Posterior cingulate gyrus (tissue), 11 donors: ENCODE results near the gene NRP2.
A peak's percentile ranks its signal among the peaks of the same experiment; 100 is the strongest.

Experiments used
- DNase-seq, 10 donors: peaks; one replicate each; pipeline versions ENCODE4 v3.0.0 to v3.0.0-alpha.2; 2020 to 2021; ENCODE audit warnings: mixed read lengths in 3 of 10
- intact Hi-C: fragments of 100-400 bp; cut with DNase I; formaldehyde crosslinking; loops from one replicate; pipeline ENCODE4 v1.15.1; 2023

NRP2 gene

DNA sequence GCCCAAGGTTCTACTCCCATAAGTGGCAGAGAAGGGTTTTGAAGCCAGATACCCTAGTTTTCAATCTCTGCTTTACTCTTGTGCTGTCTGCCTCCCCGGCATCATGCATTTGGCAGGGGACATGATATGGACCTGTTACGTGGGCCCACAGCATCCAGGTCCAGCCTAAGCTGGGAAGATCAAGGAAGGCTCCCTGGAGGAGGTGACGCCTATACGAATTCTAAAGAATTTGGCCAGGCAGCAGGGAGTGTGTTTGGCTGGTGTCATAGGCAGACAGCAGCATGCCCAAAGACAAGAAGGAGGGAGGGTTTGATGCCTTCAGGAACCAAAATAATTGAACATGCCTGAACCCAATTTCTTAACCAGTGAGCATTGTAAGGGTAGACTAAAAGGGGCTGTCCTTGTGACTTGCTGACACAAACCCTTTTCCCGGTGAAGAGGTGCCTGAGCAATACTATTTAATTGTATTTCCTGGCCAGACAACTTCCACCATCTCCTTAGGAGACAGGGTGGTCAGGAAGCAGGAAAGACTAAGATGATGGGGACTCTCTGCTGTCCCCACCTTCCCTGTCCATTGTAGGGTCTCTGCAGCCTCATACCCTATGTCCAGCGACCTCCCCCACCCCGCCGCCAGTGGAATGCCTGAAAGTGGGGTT lies 21.3 kb downstream of the NRP2 start:
- no peak for DNase-seq
- intact Hi-C loops: no loop called here

DNA sequence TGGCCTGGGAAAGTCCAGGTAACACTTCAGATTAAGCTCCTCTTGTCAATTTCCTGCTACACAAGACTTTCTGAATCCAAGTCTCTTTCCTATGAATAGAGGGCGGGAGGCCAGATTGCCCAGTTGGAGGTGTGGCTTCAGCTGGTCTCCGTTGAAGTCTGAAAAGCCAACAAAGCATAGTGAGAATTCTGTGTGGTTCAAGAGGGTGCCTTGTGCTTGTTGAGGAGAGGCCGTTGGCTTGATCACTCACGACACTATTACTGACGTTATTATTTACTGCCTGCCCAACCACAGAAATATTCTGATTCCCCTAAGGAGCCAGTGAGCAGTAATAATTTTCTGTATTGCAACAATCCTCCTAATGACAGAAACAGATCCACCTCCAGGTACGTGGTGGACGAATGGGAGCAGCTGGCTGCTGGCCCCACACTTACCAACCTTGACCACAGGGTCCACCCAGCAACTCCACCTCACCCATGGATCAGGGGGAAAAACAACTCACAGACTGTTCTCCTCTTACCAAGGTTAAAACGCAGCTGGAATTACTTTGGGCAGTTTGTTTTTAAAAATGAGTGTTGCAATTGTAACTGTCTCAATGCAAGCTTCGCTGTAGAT lies 21.9 kb downstream of the NRP2 start:
- intact Hi-C loops: no loop called here
- DNase-seq: peak in 2 of 10 donors; percentile 15 to 35

- intact Hi-C loops: no loop called here
- no peak for DNase-seq
Measured at GRCh38 chr2:205705511-205706349, 23.4 kb downstream of the NRP2 start.

- intact Hi-C loops: no loop called here
- DNase-seq: peak in 2 of 10 donors; percentile 36 to 88
Measured at GRCh38 chr2:205706769-205707381, 24.6 kb downstream of the NRP2 start.

DNA sequence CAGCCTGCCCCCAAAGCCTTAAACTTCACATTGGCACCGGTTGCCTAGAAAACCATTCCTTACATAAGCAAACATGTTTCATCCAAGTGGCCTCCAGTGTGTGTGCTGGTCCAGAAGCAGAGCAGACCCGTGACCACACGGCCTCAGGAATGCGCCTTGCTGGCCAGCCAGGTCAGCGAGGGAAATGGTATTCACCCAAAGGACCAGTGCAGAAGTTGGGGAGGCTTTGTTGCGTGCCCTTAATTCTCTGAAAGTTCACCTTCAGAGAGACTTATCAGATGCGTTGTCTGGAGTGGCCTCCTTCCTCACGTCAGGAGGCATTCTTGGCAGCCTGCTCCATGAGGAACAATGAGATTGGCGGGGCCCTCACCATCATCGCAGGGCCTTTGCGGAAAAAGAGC lies 25.9 kb downstream of the NRP2 start:
- intact Hi-C loops: no loop called here

DNA sequence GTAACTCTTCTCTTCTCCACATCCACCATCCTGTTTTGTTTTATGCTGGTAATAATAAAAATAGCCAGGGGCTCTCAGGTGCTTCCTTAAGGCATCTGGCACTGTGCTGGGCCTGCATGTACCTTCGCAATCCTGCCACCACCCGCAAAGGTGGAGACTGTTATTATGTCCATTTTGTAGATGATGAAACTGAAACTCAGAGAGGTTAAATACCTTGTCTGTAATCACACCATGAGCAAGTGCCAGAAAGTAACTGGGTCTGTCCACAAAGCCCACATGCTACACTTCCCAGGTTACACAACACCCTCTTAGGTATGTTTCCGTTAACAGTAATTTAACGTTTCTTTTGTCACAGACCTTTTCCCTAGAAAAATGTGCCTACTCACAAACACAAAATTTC lies 27.0 kb downstream of the NRP2 start:
- peak in 1 of 10 donors; percentile 5 for DNase-seq
- intact Hi-C loops: no loop called here

More for the DNA sequence above, 25.9 kb downstream of the NRP2 start:
- DNase-seq: peak in 1 of 10 donors; percentile 7

GRCh38 chr2:205712508-205712907 lies 30.2 kb downstream of the NRP2 start:
- intact Hi-C loops: no loop called here
- DNase-seq: no peak

GRCh38 chr2:205713086-205713485 lies 30.8 kb downstream of the NRP2 start:
- intact Hi-C loops: no loop called here
- DNase-seq: peak in 1 of 10 donors; percentile 4

GRCh38 chr2:205714058-205714776 lies 31.9 kb downstream of the NRP2 start:
- intact Hi-C loops: no loop called here

DNA sequence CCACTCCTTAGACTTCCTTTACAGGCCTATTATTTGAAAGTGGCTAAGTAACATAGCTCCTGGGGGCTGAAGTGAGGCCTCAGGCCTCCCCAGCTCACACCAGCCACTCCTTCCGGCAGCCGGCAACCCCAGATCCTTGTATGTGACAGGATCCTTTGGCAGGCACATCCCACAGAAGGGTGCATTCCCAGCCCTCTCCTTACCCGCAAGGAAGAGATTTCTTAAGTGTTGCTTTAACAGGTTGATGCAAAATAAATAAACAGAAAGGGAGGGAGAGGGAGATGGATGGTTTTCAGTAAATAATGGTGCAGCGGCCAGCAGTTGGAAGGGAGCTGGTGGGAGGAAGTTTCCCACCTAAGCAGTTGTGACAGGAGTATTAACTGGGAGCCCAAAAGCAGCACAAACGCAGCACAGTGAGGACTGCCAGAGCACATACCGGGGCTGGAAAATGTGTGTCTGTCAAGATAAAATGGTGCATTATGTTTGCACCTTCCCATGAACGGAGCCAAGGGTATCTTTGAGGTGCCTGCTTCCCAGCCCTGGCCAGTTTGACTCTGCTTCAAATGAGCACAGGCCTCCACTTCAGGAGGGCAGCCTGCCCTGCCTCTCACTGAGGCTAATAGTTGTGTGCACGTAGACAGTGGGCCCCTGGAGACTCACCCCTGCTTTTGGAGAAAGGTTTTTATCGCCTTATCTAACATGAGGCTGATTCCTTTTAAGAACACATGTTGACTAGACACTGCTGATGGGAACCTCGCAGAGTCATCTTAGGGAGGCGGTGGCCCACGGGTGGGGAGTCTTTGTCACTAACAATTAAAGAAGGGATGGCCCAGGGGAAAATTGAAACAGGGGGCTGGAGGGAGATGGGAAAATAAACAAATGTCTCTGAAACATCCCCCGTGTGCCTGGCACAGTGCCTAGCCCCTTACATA lies 32.8 kb downstream of the NRP2 start:
- peak in 1 of 10 donors; percentile 13 for DNase-seq
- intact Hi-C loops: no loop called here

More at GRCh38 chr2:205714058-205714776, 31.9 kb downstream of the NRP2 start:
- DNase-seq: peak in 1 of 10 donors; percentile 13

- no peak for DNase-seq
- intact Hi-C loops: no loop called here
Measured at GRCh38 chr2:205715831-205716525, 33.7 kb downstream of the NRP2 start.

- intact Hi-C loops: no loop called here
Measured at GRCh38 chr2:205717175-205717846, 35.0 kb downstream of the NRP2 start.

DNA sequence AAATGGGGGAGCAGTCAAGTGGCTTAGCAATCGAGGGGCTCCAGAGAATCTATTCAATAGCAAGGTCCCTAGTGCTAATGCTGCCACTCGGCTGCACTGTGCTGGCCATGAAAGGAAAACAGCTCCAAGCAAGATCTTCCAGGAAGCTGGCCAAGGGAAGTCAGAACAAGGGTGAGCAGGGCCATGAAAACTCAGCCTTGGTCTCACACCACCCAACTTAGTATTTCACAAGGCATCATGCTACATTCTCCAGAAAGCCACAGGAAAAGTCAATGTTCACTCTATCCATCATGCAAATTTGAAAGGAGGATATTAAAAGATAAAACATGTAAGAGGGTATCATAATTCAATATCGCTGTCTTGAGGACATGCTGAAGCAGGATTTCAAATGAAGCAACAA lies 35.7 kb downstream of the NRP2 start:
- intact Hi-C loops: no loop called here
- peak in 1 of 10 donors; percentile 7 for DNase-seq

More at GRCh38 chr2:205717175-205717846, 35.0 kb downstream of the NRP2 start:
- peak in 1 of 10 donors; percentile 9 for DNase-seq

DNA sequence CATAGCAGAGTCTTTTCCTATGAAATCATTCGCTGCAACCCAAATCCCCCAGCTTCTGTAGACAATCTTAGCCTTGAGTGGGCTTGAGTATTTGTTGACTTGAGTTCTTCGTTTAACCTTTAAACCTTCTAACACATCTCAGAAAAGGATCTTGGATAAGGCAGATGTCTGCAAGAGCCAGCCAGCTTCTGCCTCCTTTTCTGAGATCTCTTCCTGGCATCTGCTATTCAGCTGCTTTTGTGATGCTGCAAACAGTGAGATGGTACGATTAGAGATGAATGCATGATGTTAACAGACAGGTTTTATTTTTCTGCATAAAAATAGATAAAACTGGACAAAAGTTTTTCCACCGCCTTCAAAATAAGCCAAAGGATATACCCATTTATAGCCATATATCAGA lies 37.5 kb downstream of the NRP2 start:
- DNase-seq: no peak
- intact Hi-C loops: loop anchor here (5.0 kb wide), 1 partner anchor 38 kb away; the partner anchor contains the start of gene NRP2

- intact Hi-C loops: loop anchor here (5.0 kb wide), 1 partner anchor 38 kb away; the partner anchor contains the start of gene NRP2
- DNase-seq: no peak
Measured at GRCh38 chr2:205720451-205720902, 38.2 kb downstream of the NRP2 start.

- intact Hi-C loops: loop anchor here (5.0 kb wide), 1 partner anchor 39 kb away; the partner anchor contains the start of gene NRP2
- no peak for DNase-seq
Measured at GRCh38 chr2:205721057-205721449, 38.8 kb downstream of the NRP2 start.

DNA sequence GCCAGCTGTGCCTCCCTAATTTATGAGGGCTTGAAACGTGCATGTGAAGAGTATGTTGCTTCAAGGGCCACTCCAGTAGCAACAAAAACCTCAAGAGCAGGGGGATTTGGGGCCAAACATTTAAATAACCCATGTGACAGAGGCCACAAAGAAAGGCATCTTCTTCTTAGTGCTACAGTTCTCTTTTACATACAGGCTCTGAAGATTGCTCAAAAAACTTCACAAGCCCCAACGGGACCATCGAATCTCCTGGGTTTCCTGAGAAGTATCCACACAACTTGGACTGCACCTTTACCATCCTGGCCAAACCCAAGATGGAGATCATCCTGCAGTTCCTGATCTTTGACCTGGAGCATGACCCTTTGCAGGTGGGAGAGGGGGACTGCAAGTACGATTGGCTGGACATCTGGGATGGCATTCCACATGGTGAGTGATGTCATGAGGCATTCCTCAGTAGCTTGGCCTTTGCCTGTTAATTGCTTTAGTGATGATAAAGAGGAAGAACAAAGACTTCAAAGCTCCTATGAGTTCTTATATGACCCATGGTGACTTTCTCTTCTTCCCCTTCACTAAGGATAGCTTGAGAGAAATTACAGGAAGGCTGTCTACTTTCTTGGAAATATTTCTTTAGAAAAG lies 40.1 kb downstream of the NRP2 start:
- intact Hi-C loops: loop anchor here (5.0 kb wide), 1 partner anchor 40 kb away; the partner anchor contains the start of gene NRP2
- peak in 1 of 10 donors; percentile 13 for DNase-seq
